ENCODE results near the gene SEMA5A. TPM values are rescaled to one million over a fixed set of nuclear protein-coding genes. Genes with fewer than 3 reads are reported as not detected.

Gene SEMA5A, protein sequence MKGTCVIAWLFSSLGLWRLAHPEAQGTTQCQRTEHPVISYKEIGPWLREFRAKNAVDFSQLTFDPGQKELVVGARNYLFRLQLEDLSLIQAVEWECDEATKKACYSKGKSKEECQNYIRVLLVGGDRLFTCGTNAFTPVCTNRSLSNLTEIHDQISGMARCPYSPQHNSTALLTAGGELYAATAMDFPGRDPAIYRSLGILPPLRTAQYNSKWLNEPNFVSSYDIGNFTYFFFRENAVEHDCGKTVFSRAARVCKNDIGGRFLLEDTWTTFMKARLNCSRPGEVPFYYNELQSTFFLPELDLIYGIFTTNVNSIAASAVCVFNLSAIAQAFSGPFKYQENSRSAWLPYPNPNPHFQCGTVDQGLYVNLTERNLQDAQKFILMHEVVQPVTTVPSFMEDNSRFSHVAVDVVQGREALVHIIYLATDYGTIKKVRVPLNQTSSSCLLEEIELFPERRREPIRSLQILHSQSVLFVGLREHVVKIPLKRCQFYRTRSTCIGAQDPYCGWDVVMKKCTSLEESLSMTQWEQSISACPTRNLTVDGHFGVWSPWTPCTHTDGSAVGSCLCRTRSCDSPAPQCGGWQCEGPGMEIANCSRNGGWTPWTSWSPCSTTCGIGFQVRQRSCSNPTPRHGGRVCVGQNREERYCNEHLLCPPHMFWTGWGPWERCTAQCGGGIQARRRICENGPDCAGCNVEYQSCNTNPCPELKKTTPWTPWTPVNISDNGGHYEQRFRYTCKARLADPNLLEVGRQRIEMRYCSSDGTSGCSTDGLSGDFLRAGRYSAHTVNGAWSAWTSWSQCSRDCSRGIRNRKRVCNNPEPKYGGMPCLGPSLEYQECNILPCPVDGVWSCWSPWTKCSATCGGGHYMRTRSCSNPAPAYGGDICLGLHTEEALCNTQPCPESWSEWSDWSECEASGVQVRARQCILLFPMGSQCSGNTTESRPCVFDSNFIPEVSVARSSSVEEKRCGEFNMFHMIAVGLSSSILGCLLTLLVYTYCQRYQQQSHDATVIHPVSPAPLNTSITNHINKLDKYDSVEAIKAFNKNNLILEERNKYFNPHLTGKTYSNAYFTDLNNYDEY
- total RNA-seq (2022; extraction: Qiagen RNA extraction; ENCODE audit: low read depth) = not detected in 5 replicates

DNA sequence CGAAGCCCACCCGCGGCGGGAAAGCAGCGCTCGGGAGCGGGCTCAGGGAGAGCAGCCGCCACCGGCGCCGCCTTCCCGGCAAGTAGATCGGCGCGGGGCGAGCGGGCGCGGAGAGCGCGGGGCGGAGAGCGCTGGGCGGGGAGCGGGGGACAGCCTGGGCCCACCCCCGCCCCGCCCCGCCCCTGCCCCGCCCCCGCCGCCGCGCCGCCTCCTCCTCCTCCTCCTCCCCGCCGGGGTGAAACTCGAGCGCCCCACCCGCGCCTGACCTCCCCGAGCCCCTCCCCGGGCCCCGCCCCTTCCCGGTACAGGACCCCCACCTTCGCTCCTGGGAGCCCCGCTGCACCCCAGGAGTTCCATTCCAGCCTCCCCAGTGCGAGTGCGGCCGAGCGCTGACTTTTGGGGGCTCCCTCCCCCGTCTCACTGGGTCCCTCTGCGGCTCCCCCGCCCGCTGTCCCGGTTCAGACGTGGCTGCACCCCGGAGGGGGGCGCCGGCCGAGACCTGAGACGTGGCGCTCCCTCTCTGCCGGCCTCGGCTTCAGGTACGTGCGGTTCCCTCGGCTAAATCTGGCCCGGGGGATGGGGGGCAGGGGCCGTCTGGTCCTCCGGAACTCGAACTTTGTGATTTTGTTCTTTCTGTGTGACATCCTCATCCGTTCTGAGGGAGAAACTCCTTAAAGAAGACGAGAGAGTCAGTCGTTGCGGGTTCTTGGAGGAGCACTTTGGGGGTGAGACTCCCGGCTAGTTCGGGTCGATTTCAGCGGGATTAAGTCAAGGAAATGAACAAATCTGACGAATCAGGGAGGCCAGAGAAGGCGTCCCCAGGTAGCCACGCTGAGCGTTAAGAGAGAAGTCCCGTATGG, at the start of gene SEMA5A:
SEMA5A (minus strand) TSS at position 84 of the 860 bp plus-strand sequence. CDS start 166,129 bp downstream, outside the sequence.

Other genes with a start within 250 kb of the SEMA5A start
- gene TAS2R1, start 84.3 kb upstream of the SEMA5A start, total RNA-seq (2022; extraction: Qiagen RNA extraction; ENCODE audit: low read depth) = not detected in 5 replicates